ENCODE data around the gene MLH3.

Gene MLH3

DNA sequence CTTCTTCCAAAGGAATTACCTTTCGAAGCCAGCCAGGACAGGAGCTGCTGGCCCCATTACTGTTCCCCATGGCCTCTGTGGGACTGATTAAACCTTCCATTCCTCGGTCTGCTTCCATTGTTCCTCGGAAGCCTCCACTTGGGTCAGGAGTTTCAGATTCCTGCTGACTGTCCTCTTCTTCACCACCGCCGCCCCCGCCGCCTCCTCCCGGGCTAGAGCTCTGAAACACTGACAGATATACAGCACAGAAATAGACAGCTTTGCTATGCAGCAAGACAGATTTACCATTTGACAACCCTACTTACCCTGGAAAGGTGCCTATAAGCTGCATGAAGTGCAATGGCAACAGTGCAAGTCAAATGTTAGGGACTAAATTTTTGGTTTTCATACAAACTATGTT, 40.0 kb upstream of the MLH3 start:
- TF ChIP-seq, protein P1, sequence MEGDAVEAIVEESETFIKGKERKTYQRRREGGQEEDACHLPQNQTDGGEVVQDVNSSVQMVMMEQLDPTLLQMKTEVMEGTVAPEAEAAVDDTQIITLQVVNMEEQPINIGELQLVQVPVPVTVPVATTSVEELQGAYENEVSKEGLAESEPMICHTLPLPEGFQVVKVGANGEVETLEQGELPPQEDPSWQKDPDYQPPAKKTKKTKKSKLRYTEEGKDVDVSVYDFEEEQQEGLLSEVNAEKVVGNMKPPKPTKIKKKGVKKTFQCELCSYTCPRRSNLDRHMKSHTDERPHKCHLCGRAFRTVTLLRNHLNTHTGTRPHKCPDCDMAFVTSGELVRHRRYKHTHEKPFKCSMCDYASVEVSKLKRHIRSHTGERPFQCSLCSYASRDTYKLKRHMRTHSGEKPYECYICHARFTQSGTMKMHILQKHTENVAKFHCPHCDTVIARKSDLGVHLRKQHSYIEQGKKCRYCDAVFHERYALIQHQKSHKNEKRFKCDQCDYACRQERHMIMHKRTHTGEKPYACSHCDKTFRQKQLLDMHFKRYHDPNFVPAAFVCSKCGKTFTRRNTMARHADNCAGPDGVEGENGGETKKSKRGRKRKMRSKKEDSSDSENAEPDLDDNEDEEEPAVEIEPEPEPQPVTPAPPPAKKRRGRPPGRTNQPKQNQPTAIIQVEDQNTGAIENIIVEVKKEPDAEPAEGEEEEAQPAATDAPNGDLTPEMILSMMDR (IDR thresholded peaks at IDR 0.05; ENCODE audit: low read length, missing control alignments), result no peak
- H3K4me3 ChIP-seq (replicated peaks; ENCODE audit: low read depth, low read length), result no peak overlapping the region
- DNase-seq (ENCODE audit: low read depth), result no peak

DNA sequence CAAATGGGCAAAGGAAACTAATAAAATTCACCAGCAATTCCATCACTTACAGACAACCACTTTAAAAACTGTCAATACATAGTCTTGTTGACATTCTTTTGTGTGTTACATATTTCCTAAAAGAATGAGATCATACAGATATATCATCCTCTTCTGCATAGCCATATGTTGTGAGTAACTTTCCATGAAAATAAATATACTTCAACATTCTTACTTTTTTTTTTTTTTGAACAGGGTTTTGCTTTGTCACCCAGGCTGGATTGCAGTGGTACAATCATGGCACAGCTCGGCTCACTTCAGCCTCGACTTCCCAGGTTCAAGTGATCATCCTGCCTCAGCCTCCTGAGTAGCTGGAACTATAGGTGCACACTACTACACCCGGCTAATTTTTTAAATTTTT, 39.1 kb upstream of the MLH3 start:
- no peak for DNase-seq (ENCODE audit: low read depth)
- H3K4me3 ChIP-seq (replicated peaks; ENCODE audit: low read depth, low read length), result no peak overlapping the region
- TF ChIP-seq, protein P1 (IDR thresholded peaks at IDR 0.05; ENCODE audit: low read length, missing control alignments), result no peak

DNA sequence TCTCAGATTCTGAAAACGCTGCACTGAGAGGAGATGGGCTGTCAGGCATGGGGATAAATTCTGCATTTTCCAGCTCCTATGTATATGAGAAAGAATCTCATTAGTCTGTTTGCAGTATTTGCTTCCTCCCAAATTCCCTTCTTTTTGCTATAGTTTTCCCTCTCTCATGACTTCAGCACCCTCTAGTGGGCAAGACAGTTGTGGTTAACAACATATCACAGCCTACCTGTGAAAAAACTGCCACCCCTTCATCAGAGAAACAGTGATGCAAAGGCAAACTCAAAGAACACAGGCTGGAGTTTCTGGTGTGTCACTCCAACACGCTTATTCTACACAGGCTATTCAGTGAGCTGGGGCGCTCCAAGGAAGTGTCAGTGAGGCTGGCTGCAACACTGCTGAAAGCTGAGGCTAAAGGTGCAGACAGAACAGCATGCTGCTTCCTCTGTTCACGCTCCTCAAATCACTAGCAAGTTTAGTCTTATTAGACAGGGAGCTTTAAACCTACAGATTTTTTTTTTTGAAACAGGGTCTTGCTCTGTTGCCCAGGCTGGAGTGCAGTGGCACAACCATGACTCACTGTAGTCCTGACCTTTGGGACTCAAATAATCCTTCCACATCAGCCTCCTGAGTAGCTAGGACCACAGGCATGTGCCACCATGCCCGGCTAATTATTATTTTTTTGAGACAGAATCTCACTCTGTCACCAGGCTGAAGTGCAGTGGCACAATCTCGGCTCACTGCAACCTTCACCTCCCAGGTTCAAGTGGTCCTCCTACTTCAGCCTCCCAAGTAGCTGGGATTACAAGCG, 37.5 kb upstream of the MLH3 start:
- peak; percentile 76 for DNase-seq (ENCODE audit: low read depth)
- no peak overlapping the region for H3K4me3 ChIP-seq (replicated peaks; ENCODE audit: low read depth, low read length)
- TF ChIP-seq, protein P1 (IDR thresholded peaks at IDR 0.05; ENCODE audit: low read length, missing control alignments), result peak; percentile 88

DNA sequence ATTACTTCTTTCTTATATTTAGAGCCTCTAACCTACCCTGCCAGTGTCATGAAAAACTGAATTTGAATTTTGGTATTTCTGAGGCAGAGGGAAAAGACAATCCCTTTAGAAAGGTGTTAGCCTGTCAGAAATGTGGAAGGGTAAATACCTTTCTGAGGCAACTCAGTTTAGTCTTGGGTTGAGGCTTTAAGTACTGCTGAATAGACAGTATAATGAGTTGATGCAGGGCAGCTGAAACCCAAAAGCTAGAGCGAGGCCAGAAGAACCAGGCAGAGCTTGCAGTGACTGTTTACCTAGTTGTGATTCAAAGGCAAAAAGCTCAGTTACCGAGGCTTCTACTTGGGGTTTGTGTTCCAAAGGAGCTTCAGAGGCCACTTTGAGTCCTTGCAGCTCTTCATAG, 36.9 kb upstream of the MLH3 start:
- H3K4me3 ChIP-seq (replicated peaks; ENCODE audit: low read depth, low read length), result no peak overlapping the region
- TF ChIP-seq, protein P1 (IDR thresholded peaks at IDR 0.05; ENCODE audit: low read length, missing control alignments), result no peak
- no peak for DNase-seq (ENCODE audit: low read depth)

DNA sequence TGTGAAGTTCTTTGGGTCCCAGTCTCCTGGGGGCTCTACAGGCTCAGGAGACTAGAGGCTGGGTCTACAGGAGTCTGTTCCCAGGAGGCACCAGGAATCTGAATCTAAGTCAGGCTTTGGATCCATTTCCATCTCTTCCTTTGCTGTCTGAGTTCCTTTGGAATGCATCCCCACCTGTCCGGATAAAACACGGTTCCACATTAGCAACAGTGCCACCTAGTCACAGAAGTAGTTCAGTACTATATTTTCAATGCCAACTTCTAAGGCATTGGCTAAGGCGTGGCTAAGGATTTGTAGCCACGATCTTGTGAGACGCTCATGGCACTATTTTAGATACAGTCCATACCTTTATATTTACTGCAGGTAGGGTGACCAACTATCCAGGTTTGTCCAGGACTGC, 33.2 kb upstream of the MLH3 start:
- TF ChIP-seq, protein P1 (IDR thresholded peaks at IDR 0.05; ENCODE audit: low read length, missing control alignments), result no peak
- peak; percentile 4 for DNase-seq (ENCODE audit: low read depth)
- no peak overlapping the region for H3K4me3 ChIP-seq (replicated peaks; ENCODE audit: low read depth, low read length)

DNA sequence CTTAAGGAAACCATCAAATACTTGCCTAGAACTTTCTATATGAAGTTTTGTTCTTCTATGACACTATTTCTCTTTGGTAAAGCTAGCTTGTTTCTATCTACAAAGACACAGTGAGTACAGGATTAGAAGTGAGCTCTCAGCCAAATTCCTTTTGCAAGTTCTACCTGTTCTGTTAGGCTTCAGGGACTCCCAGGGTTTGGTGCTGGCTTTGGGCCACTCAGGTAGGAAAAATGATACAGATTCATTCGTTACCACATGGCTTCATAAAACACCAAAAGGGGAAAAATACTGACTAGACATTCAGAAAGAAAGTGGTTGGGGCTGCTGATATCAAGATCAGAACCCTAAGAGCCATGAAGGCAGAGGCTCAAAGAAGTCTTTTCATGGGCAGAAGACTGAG, 32.0 kb upstream of the MLH3 start:
- H3K4me3 ChIP-seq (replicated peaks; ENCODE audit: low read depth, low read length), result no peak overlapping the region
- DNase-seq (ENCODE audit: low read depth), result no peak
- TF ChIP-seq, protein P1 (IDR thresholded peaks at IDR 0.05; ENCODE audit: low read length, missing control alignments), result no peak

Measured in fibroblast of pulmonary artery (primary cell).